Measurements from ENCODE around the gene ANP32B.
"Not testable (repeated sequence)": the region's sequence is repeated elsewhere in the genome, so short reads cannot be mapped to it uniquely, and the experiment has no call there.

The ANP32B gene

DNA sequence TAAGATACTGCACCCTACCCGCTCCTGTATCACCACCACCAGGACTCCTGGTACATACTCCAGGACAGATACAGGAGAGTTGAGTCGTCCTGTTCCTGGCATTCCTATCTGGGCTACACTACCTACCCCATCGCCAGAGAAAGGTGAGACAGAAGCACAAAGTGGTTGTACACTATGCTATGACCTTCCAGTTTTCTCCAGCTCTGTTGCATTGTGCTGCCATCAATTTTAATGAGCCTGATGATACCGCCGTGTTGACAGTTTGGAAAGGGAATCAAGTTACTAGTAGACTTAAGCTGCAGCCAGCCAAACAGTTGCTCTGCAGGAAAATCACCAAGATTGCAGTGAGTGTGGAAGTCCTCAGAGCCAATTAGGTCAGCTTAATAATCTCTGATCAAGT lies 35.2 kb downstream of the ANP32B start:
- no peak for DNase-seq (ENCODE audit: low read depth)
- TF ChIP-seq, protein P1, sequence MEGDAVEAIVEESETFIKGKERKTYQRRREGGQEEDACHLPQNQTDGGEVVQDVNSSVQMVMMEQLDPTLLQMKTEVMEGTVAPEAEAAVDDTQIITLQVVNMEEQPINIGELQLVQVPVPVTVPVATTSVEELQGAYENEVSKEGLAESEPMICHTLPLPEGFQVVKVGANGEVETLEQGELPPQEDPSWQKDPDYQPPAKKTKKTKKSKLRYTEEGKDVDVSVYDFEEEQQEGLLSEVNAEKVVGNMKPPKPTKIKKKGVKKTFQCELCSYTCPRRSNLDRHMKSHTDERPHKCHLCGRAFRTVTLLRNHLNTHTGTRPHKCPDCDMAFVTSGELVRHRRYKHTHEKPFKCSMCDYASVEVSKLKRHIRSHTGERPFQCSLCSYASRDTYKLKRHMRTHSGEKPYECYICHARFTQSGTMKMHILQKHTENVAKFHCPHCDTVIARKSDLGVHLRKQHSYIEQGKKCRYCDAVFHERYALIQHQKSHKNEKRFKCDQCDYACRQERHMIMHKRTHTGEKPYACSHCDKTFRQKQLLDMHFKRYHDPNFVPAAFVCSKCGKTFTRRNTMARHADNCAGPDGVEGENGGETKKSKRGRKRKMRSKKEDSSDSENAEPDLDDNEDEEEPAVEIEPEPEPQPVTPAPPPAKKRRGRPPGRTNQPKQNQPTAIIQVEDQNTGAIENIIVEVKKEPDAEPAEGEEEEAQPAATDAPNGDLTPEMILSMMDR (IDR thresholded peaks at IDR 0.05; ENCODE audit: low read depth, low read length, missing control alignments) = no peak
- no peak overlapping the region for H3K4me3 ChIP-seq (ENCODE audit: low read depth, low read length)

DNA sequence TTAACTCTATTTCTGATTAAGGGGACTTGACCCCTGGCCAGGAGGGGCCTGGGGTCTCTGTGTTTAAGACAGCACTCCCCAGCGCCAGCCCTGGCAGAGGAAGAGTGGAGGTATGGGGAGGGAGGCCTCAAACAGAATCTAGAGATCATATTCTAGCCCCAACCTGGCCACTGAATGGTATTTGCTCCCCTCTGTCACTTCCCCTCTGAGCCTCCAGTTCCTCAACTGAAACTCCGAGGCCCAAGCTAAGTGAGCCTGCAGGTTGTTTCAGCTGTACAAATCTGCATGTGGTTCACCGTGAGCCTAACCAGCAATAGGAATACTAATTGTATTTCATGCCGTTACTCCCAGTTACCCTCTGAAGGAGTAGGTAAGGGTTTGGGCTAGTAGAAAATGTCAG lies 36.0 kb downstream of the ANP32B start:
- no peak for DNase-seq (ENCODE audit: low read depth)
- TF ChIP-seq, protein P1 (IDR thresholded peaks at IDR 0.05; ENCODE audit: low read depth, low read length, missing control alignments) = no peak
- no peak overlapping the region for H3K4me3 ChIP-seq (ENCODE audit: low read depth, low read length)

DNA sequence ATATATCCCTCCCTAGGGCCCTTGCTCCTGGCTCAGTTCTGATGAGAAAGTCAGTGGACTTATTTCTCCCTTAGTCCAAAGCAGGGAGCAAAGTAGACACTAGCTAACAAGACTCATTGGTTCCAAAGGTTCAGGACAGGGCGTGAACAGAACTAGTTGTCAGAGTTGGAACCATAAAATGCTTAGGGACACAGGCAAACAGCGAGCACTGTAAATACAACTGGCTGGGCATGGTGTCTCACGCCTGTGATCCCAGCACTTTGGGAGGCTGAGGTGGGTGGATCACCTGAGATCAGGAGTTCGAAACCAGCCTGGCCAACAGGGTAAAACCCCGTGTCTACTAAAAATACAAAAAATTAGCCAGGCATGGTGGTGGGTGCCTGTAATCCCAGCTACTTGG lies 36.7 kb downstream of the ANP32B start:
- H3K4me3 ChIP-seq (ENCODE audit: low read depth, low read length); DNase-seq (ENCODE audit: low read depth): not testable (repeated sequence)

DNA sequence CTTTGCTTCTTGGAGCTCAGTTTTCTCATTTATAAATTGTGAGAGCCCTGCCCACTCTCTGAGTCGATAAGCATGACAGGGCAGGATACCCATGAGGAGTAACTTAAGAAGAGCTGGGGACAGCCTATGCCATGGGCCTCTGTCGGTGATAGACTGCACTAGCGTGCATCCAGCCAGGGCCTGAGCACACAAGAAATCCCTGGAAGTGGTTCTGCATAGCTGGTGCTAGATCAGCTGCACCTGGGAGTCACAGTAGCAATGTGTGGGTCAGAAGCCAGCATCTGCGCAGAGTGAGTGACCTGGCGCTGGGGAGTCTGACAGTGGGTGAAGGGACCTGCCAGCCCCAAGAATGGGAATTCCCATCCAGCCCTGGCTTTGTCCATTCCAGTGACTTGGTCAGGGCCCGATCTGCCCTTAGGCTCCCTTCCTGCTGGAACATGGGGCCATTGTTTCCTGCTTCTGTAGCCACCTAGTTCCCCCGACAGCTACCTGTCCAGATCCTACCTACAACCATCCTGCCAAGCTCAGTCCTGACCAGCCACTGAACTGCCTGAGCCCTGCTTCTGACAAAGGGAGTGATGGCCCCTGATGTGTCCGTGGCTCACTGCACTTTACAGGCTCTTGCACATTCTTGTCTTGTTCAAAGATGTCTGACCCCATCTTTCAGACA lies 37.5 kb downstream of the ANP32B start:
- no peak overlapping the region for H3K4me3 ChIP-seq (ENCODE audit: low read depth, low read length)
- DNase-seq (ENCODE audit: low read depth) = no peak
- TF ChIP-seq, protein P1 (IDR thresholded peaks at IDR 0.05; ENCODE audit: low read depth, low read length, missing control alignments) = no peak

DNA sequence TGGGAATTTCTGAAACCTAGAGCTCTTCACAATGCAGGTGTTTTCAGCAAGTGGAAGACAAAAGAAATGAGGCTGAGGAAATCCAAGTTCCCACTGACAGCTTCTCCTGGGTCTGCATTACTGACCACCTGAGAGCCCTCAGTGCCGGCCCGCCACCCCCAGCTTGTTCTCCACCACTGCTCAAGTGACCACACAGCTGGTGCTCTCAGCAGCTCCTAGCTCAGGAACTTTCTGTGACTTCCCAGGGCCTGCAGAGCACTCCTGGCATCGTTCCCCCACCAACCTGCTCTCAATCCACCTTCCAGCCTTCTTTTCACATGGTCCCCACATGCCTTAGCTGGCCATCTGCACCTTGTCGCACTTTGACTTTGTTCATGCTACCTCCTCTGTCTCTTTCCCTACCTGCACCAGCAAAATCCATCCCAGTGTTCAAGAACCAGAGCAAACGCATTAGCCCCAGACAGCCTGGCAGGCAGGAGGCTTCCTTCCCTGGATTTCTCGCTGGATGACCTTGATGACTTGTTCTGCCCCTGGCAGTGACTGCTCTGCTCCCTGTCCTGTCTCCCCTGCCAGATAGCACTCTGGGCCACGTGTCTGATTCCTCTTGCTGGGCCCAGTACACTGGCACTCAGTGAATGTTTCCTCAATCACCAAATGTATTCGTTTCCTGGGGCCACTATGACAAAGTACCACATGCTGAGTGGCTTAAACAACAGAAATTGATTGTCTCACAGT lies 38.3 kb downstream of the ANP32B start:
- no peak overlapping the region for H3K4me3 ChIP-seq (ENCODE audit: low read depth, low read length)
- TF ChIP-seq, protein P1 (IDR thresholded peaks at IDR 0.05; ENCODE audit: low read depth, low read length, missing control alignments) = no peak
- DNase-seq (ENCODE audit: low read depth) = no peak

DNA sequence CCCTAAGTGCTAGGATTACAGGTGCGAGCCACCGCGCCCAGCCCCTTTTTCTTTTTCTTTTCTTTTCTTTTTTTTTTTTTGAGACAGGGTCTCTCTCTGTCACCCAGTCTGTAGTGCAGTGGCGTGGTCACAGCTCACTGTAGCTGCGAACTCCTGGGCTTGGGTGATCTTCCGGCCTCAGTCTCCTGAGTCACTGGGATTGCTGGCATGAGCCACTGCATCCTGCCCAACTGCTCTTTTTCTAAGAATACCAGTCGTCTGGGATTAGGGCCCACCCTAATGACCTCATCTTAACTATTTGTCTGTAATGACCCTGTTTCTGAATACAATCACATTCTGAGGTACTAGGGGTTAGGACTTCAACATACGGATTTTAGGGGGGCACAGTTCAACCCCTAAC lies 39.3 kb downstream of the ANP32B start:
- DNase-seq (ENCODE audit: low read depth) = no peak
- TF ChIP-seq, protein P1 (IDR thresholded peaks at IDR 0.05; ENCODE audit: low read depth, low read length, missing control alignments) = no peak
- no peak overlapping the region for H3K4me3 ChIP-seq (ENCODE audit: low read depth, low read length)

DNA sequence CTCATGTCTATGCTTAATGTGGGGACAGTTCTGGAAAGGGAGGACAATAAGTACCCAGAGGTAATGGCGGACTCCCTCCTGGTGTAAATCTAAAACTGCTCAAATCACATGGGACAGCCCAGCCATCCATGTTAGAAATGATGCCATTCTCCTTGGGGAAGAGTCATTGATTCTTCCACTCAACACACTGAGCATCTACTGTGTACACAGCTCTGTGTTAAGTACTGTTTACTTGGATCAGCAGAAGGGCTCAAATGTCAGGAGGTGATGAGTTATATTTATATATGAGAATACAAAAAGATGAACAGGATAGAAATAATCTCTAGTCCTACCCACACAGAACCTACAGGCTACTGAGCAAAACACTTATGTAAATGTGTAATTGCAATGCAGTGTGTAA lies 41.6 kb downstream of the ANP32B start:
- TF ChIP-seq, protein P1 (IDR thresholded peaks at IDR 0.05; ENCODE audit: low read depth, low read length, missing control alignments) = no peak
- no peak overlapping the region for H3K4me3 ChIP-seq (ENCODE audit: low read depth, low read length)
- DNase-seq (ENCODE audit: low read depth) = no peak

All from GM12864 (cell line).